Measurements from ENCODE around the gene ZFYVE28.

The ZFYVE28 gene

GRCh38 chr4:2417765-2418649 is at the start of gene ZFYVE28:
ZFYVE28 (minus strand) TSS chr4:2418645; CDS start chr4:2418323, 322 bp downstream.
- TF ChIP-seq CREB1 (IDR thresholded peaks at IDR 0.05; ENCODE audit: low read depth): no peak
- peak; percentile 2; the same call in 1 of the 2 replicates for TF ChIP-seq ZBTB7A (IDR thresholded peaks at IDR 0.05; ENCODE audit: low read depth)

DNA sequence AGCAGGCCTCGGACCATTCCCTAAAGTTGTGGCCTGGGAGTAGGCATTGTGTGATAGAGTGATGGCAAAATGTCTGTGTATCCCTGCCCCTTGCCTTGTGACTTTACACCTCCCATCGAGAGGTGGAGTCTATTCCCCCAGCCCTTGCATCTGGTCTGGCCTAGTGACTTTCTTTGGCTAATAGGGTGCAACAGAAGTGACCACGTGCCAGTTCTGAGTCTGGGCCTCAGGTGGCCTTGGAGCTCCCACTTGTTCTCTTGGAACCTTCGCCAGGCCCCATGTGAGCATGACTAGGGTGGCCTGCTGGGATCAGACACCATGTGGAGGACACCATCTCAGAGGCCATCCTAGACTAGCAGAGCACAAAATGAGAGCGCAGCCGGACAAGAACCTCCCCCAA is 46.6 kb upstream of the ZFYVE28 start:
- TF ChIP-seq CREB1 (IDR thresholded peaks at IDR 0.05; ENCODE audit: low read depth) (no peak), TEAD4 (IDR thresholded peaks at IDR 0.05) (no peak), NFIC (IDR thresholded peaks at IDR 0.05) (no peak)

DNA sequence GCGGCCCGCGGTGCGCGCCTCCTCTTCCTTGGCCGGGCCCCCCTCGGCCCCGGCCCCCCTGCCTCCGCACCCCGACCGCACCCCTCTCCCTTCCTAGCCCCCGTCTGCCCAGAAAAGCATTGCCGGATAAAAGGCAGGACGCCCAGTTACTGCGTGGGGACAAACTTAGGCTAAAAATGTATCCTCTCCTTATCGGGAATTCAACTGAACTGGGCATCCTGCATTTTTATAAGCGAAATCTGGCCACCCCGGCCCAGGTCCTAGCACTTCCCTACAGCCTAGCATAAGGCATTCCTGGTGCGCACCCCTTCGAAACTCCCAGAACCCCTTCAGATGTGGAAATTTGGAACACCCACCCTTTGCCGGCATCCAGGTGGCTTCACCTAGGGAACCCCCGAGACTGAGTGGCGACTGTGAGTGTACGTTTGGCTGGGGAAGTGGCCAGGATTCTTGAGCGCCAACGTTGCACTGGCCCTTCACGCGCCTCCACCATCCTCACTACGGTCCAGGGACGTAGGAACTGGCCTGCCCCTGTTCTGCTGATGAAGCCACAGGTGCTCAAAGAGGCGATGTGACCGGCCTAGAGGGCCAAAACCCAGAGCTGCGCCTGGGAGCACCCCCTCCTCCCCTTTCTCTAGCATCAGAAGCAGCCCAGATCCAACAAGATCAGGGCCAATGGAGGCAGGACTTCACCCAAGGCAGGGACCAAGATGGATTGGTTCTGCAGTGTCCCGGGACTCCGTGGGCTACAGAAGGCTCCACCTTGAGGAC is 44.7 kb upstream of the ZFYVE28 start:
- TF ChIP-seq TCF12 (IDR thresholded peaks at IDR 0.05; ENCODE audit: low read depth) (no peak), MAX (IDR thresholded peaks at IDR 0.05) (no peak), ZBTB7A (IDR thresholded peaks at IDR 0.05; ENCODE audit: low read depth) (no peak), TEAD4 (IDR thresholded peaks at IDR 0.05) (no peak), EGR1 (IDR thresholded peaks at IDR 0.05) (no peak), NFIC (IDR thresholded peaks at IDR 0.05) (no peak), EP300 (IDR thresholded peaks at IDR 0.05; ENCODE audit: borderline replicate concordance) (no peak)
- TF ChIP-seq, protein P1, sequence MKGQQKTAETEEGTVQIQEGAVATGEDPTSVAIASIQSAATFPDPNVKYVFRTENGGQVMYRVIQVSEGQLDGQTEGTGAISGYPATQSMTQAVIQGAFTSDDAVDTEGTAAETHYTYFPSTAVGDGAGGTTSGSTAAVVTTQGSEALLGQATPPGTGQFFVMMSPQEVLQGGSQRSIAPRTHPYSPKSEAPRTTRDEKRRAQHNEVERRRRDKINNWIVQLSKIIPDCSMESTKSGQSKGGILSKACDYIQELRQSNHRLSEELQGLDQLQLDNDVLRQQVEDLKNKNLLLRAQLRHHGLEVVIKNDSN (IDR thresholded peaks at IDR 0.05): no peak
- TF ChIP-seq, protein P2, sequence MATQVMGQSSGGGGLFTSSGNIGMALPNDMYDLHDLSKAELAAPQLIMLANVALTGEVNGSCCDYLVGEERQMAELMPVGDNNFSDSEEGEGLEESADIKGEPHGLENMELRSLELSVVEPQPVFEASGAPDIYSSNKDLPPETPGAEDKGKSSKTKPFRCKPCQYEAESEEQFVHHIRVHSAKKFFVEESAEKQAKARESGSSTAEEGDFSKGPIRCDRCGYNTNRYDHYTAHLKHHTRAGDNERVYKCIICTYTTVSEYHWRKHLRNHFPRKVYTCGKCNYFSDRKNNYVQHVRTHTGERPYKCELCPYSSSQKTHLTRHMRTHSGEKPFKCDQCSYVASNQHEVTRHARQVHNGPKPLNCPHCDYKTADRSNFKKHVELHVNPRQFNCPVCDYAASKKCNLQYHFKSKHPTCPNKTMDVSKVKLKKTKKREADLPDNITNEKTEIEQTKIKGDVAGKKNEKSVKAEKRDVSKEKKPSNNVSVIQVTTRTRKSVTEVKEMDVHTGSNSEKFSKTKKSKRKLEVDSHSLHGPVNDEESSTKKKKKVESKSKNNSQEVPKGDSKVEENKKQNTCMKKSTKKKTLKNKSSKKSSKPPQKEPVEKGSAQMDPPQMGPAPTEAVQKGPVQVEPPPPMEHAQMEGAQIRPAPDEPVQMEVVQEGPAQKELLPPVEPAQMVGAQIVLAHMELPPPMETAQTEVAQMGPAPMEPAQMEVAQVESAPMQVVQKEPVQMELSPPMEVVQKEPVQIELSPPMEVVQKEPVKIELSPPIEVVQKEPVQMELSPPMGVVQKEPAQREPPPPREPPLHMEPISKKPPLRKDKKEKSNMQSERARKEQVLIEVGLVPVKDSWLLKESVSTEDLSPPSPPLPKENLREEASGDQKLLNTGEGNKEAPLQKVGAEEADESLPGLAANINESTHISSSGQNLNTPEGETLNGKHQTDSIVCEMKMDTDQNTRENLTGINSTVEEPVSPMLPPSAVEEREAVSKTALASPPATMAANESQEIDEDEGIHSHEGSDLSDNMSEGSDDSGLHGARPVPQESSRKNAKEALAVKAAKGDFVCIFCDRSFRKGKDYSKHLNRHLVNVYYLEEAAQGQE (IDR thresholded peaks at IDR 0.05; ENCODE audit: low read depth): no peak

DNA sequence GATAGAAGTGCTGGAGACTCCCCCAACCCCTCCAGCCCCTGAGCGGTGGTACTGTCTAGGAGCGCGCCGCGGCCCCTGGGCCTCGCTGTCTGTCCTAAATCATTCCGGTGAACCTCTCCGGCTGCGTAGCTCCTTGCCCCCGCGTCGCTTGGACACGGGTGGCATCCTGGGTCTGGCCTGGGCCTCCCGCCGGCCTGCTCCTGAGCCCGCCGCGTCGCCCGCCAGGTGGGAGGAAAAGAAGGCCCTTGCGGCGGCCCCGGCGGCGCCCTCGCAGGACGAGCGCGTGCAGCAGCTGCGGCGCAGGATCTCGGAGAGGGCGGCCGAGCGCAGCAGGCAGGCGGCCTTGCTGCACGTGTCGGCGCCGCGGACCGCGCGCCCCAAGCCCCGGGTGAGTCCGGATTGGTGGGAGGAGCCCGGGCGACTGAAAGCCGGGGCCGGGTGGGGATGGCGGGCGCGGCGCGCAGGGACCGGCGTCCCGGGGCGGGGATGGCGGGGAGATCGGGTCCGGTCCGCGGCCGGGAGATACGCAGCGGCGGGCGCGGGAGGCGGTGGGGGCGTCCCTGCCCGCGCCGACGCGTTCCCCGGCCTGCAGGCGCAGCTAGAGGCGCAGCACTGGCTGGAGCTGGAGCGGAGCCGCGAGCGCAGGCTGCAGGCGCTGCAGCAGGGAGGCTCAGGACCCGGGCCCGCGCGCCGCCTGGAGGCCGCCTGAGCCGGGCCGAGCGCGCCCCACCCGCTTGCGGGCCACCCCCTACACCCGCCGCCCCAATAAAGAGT is 44.0 kb upstream of the ZFYVE28 start:
- no peak for TF ChIP-seq NFIC (IDR thresholded peaks at IDR 0.05)
- no peak for TF ChIP-seq CEBPB (IDR thresholded peaks at IDR 0.05)
- no peak for TF ChIP-seq ZBTB7A (IDR thresholded peaks at IDR 0.05; ENCODE audit: low read depth)
- TF ChIP-seq, protein P2 (IDR thresholded peaks at IDR 0.05; ENCODE audit: low read depth): no peak
- no peak for TF ChIP-seq CREB1 (IDR thresholded peaks at IDR 0.05; ENCODE audit: low read depth)
- peak; percentile 34; the same call in 1 of the 2 replicates for TF ChIP-seq RAD21 (IDR thresholded peaks at IDR 0.05; ENCODE audit: low read depth)
- TF ChIP-seq TAF1 (IDR thresholded peaks at IDR 0.05; ENCODE audit: low read depth): no peak
- TF ChIP-seq, protein P1 (IDR thresholded peaks at IDR 0.05): peak; percentile 27; the same call in 1 of the 2 replicates
- no peak; the same call in 1 of the 2 replicates for TF ChIP-seq TCF12 (IDR thresholded peaks at IDR 0.05; ENCODE audit: low read depth)
- TF ChIP-seq MAX (IDR thresholded peaks at IDR 0.05): peak; percentile 96

DNA sequence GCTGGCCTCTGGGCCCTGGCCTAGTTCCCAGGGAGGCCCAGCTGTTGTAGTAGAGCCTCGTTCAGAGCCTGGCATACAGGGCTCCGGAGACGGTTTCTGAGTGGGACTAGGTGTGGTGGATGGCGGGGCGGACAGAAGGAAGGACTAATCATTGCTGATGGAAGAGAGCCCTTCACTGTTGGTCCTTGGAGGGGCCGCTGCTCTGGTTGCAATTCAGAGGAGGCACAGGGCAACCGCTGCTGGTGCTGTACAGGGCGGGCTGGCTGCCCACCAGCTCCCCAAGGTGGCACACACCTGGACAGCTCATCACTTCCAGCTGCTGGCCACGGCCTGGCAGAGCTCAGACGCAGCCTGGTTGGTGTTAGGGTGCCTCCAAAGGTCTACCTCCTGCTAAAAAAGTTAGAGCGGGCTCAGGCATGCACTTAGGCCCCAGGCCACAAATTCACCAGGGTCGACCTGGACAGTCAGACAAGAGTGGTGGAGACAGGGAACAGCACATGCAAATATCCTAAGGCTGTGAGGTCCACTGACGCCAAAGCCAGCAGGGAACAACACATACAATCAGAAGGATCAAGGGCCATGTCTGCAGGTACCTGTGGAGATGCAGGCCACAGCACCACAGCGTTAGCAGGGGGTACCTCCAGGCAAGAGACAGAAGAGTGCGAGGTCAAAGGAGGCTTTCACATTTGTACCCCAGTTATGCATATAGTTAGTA is 43.0 kb upstream of the ZFYVE28 start:
- TF ChIP-seq ZBTB7A (IDR thresholded peaks at IDR 0.05; ENCODE audit: low read depth) (no peak), NFIC (IDR thresholded peaks at IDR 0.05) (no peak), YY1 (IDR thresholded peaks at IDR 0.05; ENCODE audit: low read depth) (no peak), TAF1 (IDR thresholded peaks at IDR 0.05; ENCODE audit: low read depth) (no peak)
- TF ChIP-seq, protein P1 (IDR thresholded peaks at IDR 0.05): no peak
